ENCODE results near the gene TACR2. TPM values are rescaled to one million over a fixed set of nuclear protein-coding genes. Genes with fewer than 3 reads are reported as not detected.

TACR2 gene
- total and polyA plus RNA-seq, 2 of the 13 experiments (the other 11 are each of a cell fraction or from before 2014, with no cell fraction given), result 0.04 TPM; not detected in 1

GRCh38 chr10:69394020-69394419 is 22.7 kb downstream of the TACR2 start:
- ATAC-seq (no peak), FAIRE-seq (no peak), DNase-seq (ENCODE audit: low spot score) (no peak)
- WGBS (ENCODE audit: low lambda C conversion rate), result 0% methylated on average over 1 of the region's 1 CpG
- TF ChIP-seq ZNF737 (CRISPR knock-in tag; IDR thresholded peaks at IDR 0.05; ENCODE audit: borderline replicate concordance) (no peak), IKZF5 (CRISPR knock-in tag; IDR thresholded peaks at IDR 0.05) (no peak), ZMAT3 (CRISPR knock-in tag; conservative IDR thresholded peaks at IDR 0.05) (no peak), ZNF773 (CRISPR knock-in tag; IDR thresholded peaks at IDR 0.05; ENCODE audit: borderline replicate concordance) (no peak), KLF9 (CRISPR knock-in tag; IDR thresholded peaks at IDR 0.05; ENCODE audit: low read depth) (no peak), ZNF576 (CRISPR knock-in tag; IDR thresholded peaks at IDR 0.05) (no peak), ZNF879 (CRISPR knock-in tag; IDR thresholded peaks at IDR 0.05) (no peak)
- in situ Hi-C loops (cut with HindIII; ENCODE audit: extremely low pct_ligation_motif_present, low pct_unique_long_range_greater_than_20kb), result no loop called here
- ChIA-PET CTCF (ENCODE audit: low intra/inter-chr PET ratio, low total read pairs) (interaction anchor here (4.4 kb wide), 1 partner anchor 157 kb away, joined by 34 read pairs; no protein-coding TSS in a partner anchor), POLR2A (no interaction called here)
- intact Hi-C loops (cut with micrococcal nuclease; ENCODE audit: unreplicated experiment), result no loop called here
- Histone ChIP-seq H3K27ac (ENCODE audit: extremely low read length, insufficient read depth, low read length) (no peak overlapping the region), H2AFZ (ENCODE audit: low read length) (no peak overlapping the region), H4K20me1 (ENCODE audit: insufficient read depth, low read length) (no peaks in the 10 kb centered on the region), H3K9me3 (ENCODE audit: low read length) (no peaks in the 10 kb centered on the region), H3K4me3 (replicated peaks in 1 of 3; ENCODE audit: insufficient read depth in 1 of 3, low read depth in 2 of 3, low read length in 3 of 3) (no peak overlapping the region), H3K79me2 (ENCODE audit: insufficient read depth, low read length) (no peaks in the 10 kb centered on the region), H3K27me3 (ENCODE audit: control insufficient read depth in 1 of 2, insufficient read depth in 2 of 2, low read length in 2 of 2) (peaks cover 0 to 6% of the 10 kb centered on the region in 2 experiments; a peak in 1 of 5 replicates), H3K36me3 (replicated peaks in 1 of 2; ENCODE audit: control insufficient read depth in 1 of 2, insufficient read depth in 2 of 2, low read length in 2 of 2) (no peaks in the 10 kb centered on the region), H3K4me1 (ENCODE audit: insufficient read depth, low read length) (no peaks in the 10 kb centered on the region), H3K9ac (ENCODE audit: insufficient read depth, low read depth, low read length) (no peak overlapping the region), H3K4me2 (ENCODE audit: low read depth, low read length) (no peak overlapping the region)
- BruUV-seq (replicated peaks), result no TSS peak

Measured in HepG2 (cell line).